SU-DHL-6 (cell line): ENCODE measurements around the gene BNC2.

Experiments
- CTCF ChIP-seq: fragments of 200-600 bp; sonication (generic); IDR thresholded peaks from one replicate; pipeline ENCODE4 v1.5.1; 2017; ENCODE audit warnings: antibody characterized with exemption, mild to moderate bottlenecking, low read length, moderate library complexity; ENCODE audit not compliant: insufficient read depth, poor library complexity, severe bottlenecking
- EZH2phosphoT487 ChIP-seq: fragments of 200-600 bp; sonication (generic), shearing (Covaris generic); conservative IDR thresholded peaks from 2 replicates; pipeline ENCODE4 v1.6.1; 2018; ENCODE audit warnings: mild to moderate bottlenecking, antibody characterized with exemption, low read length, moderate library complexity, mixed read lengths

GRCh38 chr9:16626577-16627130 lies 243.8 kb downstream of the BNC2 start:
- TF ChIP-seq CTCF (no peak), EZH2phosphoT487 (no peak)
